Heart left ventricle (tissue), 16 donors: ENCODE results near the gene LTBP2. TPM values are rescaled to one million over a fixed set of nuclear protein-coding genes. Genes with fewer than 3 reads are reported as not detected.

ENCODE experiments used
- ATAC-seq, 4 donors: fragments of 200-7000 bp; cut with Tn5 transposase; one replicate each; pipeline ENCODE4 v1.9.1; 2020 to 2022; ENCODE audit warnings: moderate library complexity in 4 of 4, mild to moderate bottlenecking in 3 of 4, moderate number of reproducible peaks in 1 of 4
- DNase-seq, 5 donors: peaks; one replicate each; pipeline ENCODE4 v3.0.0-alpha.2; 2020
- H3K27ac ChIP-seq, 12 donors: fragments of 200-600 bp; sonication (generic) in 4 of 12; one replicate each; pipeline versions ENCODE4 v1.5.0 to v1.8.0; 2016 to 2022; ENCODE audit warnings: mild to moderate bottlenecking in 2 of 12
- H3K27me3 ChIP-seq, 9 donors: fragments of 200-600 bp; sonication (generic) in 2 of 9; one replicate each; pipeline versions ENCODE4 v1.5.1 to v1.8.0; 2016 to 2022; ENCODE audit warnings: mild to moderate bottlenecking in 3 of 9
- H3K36me3 ChIP-seq, 9 donors: fragments of 200-600 bp; sonication (generic) in 2 of 9; one replicate each; pipeline versions ENCODE4 v1.5.0 to v1.8.0; 2018 to 2022; ENCODE audit warnings: mild to moderate bottlenecking in 2 of 9
- H3K4me1 ChIP-seq, 12 donors: fragments of 200-600 bp; sonication (generic) in 4 of 12; one replicate each; pipeline versions ENCODE4 v1.5.0 to v1.8.0; 2016 to 2022; ENCODE audit warnings: mild to moderate bottlenecking in 3 of 12
- H3K4me3 ChIP-seq, 12 donors: fragments of 200-600 bp; sonication (generic) in 4 of 12; one replicate each; pipeline versions ENCODE4 v1.5.0 to v1.8.0; 2017 to 2022; ENCODE audit warnings: mild to moderate bottlenecking in 9 of 12, moderate library complexity in 4 of 12
- H3K9me3 ChIP-seq, 12 donors: fragments of 200-600 bp; sonication (generic) in 4 of 12; one replicate each; pipeline versions ENCODE4 v1.5.0 to v1.8.0; 2016 to 2022; ENCODE audit warnings: mild to moderate bottlenecking in 1 of 12
- CTCF ChIP-seq, 12 donors: fragments of 200-600 bp; sonication (generic) in 4 of 12; IDR thresholded peaks; one replicate each; pipeline versions ENCODE4 v1.5.0 to v1.8.0; 2018 to 2022; ENCODE audit warnings: antibody characterized with exemption in 12 of 12, mild to moderate bottlenecking in 5 of 12
- POLR2A ChIP-seq, 2 donors: fragments of 450-650 bp; IDR thresholded peaks; one replicate each; pipeline ENCODE4 v1.6.1; 2017; ENCODE audit warnings: antibody characterized with exemption in 2 of 2, mild to moderate bottlenecking in 2 of 2, moderate library complexity in 2 of 2
- WGBS, 4 donors: extraction: QIAGEN DNeasy Blood & Tissue Kit in 2 of 4; methylation state at CpG; one replicate each; pipeline versions ENCODE4 v1.1.5 to v1.1.7; 2013 to 2018; 5-methylcytosine and 5-hydroxymethylcytosine counted together
- intact Hi-C, 10 donors: fragments of 100-400 bp; cut with DNase I; formaldehyde crosslinking; loops; one replicate each; pipeline versions ENCODE4 v1.11.1 to v1.14.2; 2022
- polyA plus RNA-seq, 2 donors: library from polyadenylated mRNA; stranded (reverse); fragments of 200-250 nt; gene quantifications; one replicate each; pipeline ENCODE4 v1.2.3, GENCODE V29; 2013
- total RNA-seq, 9 donors: library from RNA; depleted of rRNA in 2 of 9; stranded (reverse); fragments of >200 nt in 2 of 9; fragmentation: NEBNext Ultra II Directional in 3 of 9; extraction: Animal tissue kit (Norgen Biotek cat#: 25700) in 3 of 9; gene quantifications; one replicate each; pipeline versions ENCODE4 v1.1.0 to v1.2.4, GENCODE V29; 2016 to 2023
- donor health status: ischemic (EF 13 %, LVEDD 7.1; RV severe dilation, severe dysfunction).
- donor health status: healthy with polysubstance abuse.
- donor health status: DM: no; HTN: yes; CAD: no.
- donor health status: DM: no; HTN: no; CAD: no.
- donor health status: ischemic (EF 25% LVEDD 6.9; RV normal size, moderate dysfunction).
- donor health status: ischemic (EF 25% LVEDD 5.7; RV mildly dilated, moderate dysfunction).
- donor health status: healthy.
- donor health status: DM: yes; HTN: yes; CAD: no.
- donor health status: ischemic (EF 35%, LVEDD 5.7; RV mildly dilated, moderate dysfunction).
- donor health status: nonischemic (EF 11% LVEDD 7.7; RV severe dilation, severe dysfunction).
- donor health status: DM: yes; HTN: yes; CAD: no.
- donor health status: PGD.
- donor health status: ischemic (EF 29% LVEDD 5.4; RV normal size, mild dysfunction).
- donor health status: nonischemic (EF 23%, LVEDD 6.1; RV moderate dilation, normal function).

The LTBP2 gene
- total and polyA plus RNA-seq, 11 donors, result 4.0 to 69.1 (median 29.5) TPM

GRCh38 chr14:74638066-74638465 lies 26.0 kb upstream of the LTBP2 start:
- DNase-seq, result no peak
- ATAC-seq, result no peak
- intact Hi-C loops, result no loop called here
- Histone ChIP-seq H3K9me3 (no peaks in the 10 kb centered on the region), H3K4me3 (no peak overlapping the region), H3K27ac (peak overlapping the region in 9 of 12 donors; percentile 0 to 58 (median 34)), H3K36me3 (no peaks in the 10 kb centered on the region), H3K27me3 (no peaks in the 10 kb centered on the region), H3K4me1 (peaks cover 0 to 21% (median 0%) of the 10 kb centered on the region in 12 donors)
- 42 to 57% (median 50%) methylated on average over 7 of the region's 7 CpGs for WGBS, 4 donors
- no peak for TF ChIP-seq CTCF (IDR thresholded peaks at IDR 0.05)

- Histone ChIP-seq H3K4me3 (no peak overlapping the region), H3K4me1 (peaks cover 0 to 19% (median 0%) of the 10 kb centered on the region in 12 donors), H3K27ac (peak overlapping the region in 1 of 12 donors; percentile 24), H3K36me3 (no peaks in the 10 kb centered on the region), H3K27me3 (no peaks in the 10 kb centered on the region), H3K9me3 (no peaks in the 10 kb centered on the region)
- DNase-seq (no peak), ATAC-seq (no peak)
- no peak for TF ChIP-seq CTCF (IDR thresholded peaks at IDR 0.05)
- TF ChIP-seq POLR2A (IDR thresholded peaks at IDR 0.05), result no peak
- WGBS, 4 donors, result 52 to 81% (median 74%) methylated on average over 3 of the region's 3 CpGs
- intact Hi-C loops, result no loop called here
These were observed 25.1 kb upstream of the LTBP2 start for GRCh38 chr14:74637178-74637550.

GRCh38 chr14:74636424-74637177 lies 24.6 kb upstream of the LTBP2 start:
- no peak for TF ChIP-seq POLR2A (IDR thresholded peaks at IDR 0.05)
- no peak for TF ChIP-seq CTCF (IDR thresholded peaks at IDR 0.05)
- Histone ChIP-seq H3K9me3 (no peaks in the 10 kb centered on the region), H3K36me3 (no peaks in the 10 kb centered on the region), H3K27me3 (no peaks in the 10 kb centered on the region), H3K27ac (peak overlapping the region in 1 of 12 donors; percentile 46), H3K4me1 (peaks cover 0 to 19% (median 0%) of the 10 kb centered on the region in 12 donors), H3K4me3 (no peak overlapping the region)
- intact Hi-C loops, result no loop called here
- ATAC-seq, result no peak
- WGBS, 4 donors, result 80 to 85% (median 82%) methylated on average over 10 of the region's 10 CpGs
- no peak for DNase-seq

GRCh38 chr14:74635847-74636246 lies 23.8 kb upstream of the LTBP2 start:
- H3K36me3 ChIP-seq, result no peaks in the 10 kb centered on the region
- H3K9me3 ChIP-seq, result no peaks in the 10 kb centered on the region
- TF ChIP-seq CTCF (IDR thresholded peaks at IDR 0.05) (no peak), POLR2A (IDR thresholded peaks at IDR 0.05) (no peak)
- peak overlapping the region in 1 of 12 donors; percentile 46 for H3K27ac ChIP-seq
- H3K4me3 ChIP-seq, result no peak overlapping the region
- ATAC-seq, result no peak
- 83 to 92% (median 90%) methylated on average over 3 of the region's 3 CpGs for WGBS, 4 donors
- H3K4me1 ChIP-seq, result peaks cover 0 to 18% (median 0%) of the 10 kb centered on the region in 12 donors
- H3K27me3 ChIP-seq, result no peaks in the 10 kb centered on the region
- intact Hi-C loops, result no loop called here
- no peak for DNase-seq
